Measurements from ENCODE around the gene DYSF. TPM values are rescaled to one million over a fixed set of nuclear protein-coding genes. Genes with fewer than 3 reads are reported as not detected.

Gene DYSF
- polyA plus RNA-seq, 1 of the 3 experiments (the other 2 are of a cell fraction), result 0.10 TPM

- no peaks in the 10 kb centered on the region for H3K9me3 ChIP-seq
- ChIA-PET POLR2A (no interaction called here), CTCF (interaction anchor here (1.3 to 2.4 kb wide), 2 partner anchors 12 to 326 kb away, joined by 4 to 8 read pairs; no protein-coding TSS in a partner anchor)
- H3K4me2 ChIP-seq, result no peak overlapping the region
- no peaks in the 10 kb centered on the region for H3K36me3 ChIP-seq (replicated peaks in 1 of 2; ENCODE audit: control insufficient read depth in 1 of 2, insufficient read depth in 2 of 2, low read length in 1 of 2)
- H3K79me2 ChIP-seq (ENCODE audit: insufficient read depth), result no peaks in the 10 kb centered on the region
- 31% methylated on average over 4 of the region's 4 CpGs for WGBS (ENCODE audit: low lambda C conversion rate)
- H3K4me3 ChIP-seq (ENCODE audit: low read depth in 2 of 2, low read length in 1 of 2), result no peak overlapping the region
- no peaks in the 10 kb centered on the region; the same call in 1 of the 2 replicates for H3K27me3 ChIP-seq (ENCODE audit: insufficient read depth)
- TF ChIP-seq TCF12 (IDR thresholded peaks at IDR 0.05) (peak; percentile 7; the same call in 1 of the 2 replicates), TAF1 (IDR thresholded peaks at IDR 0.05; ENCODE audit: borderline replicate concordance, low read depth, low read length) (no peak)
- no peaks in the 10 kb centered on the region for H3F3A ChIP-seq (replicated peaks; ENCODE audit: insufficient read depth)
- no peaks in the 10 kb centered on the region for H4K20me1 ChIP-seq (ENCODE audit: insufficient read depth)
- no peak for DNase-seq
- no peaks in the 10 kb centered on the region for H3K9me2 ChIP-seq
- peaks cover 0 to 4% of the 10 kb centered on the region in 2 experiments; a peak in 1 of 4 replicates for H3K4me1 ChIP-seq (ENCODE audit: control insufficient read depth in 1 of 2, insufficient read depth in 2 of 2, low read depth in 1 of 2, low read length in 1 of 2)
- no peak overlapping the region for H2AFZ ChIP-seq (ENCODE audit: low read depth)
- H3K9ac ChIP-seq, result no peak overlapping the region
- H3K27ac ChIP-seq (ENCODE audit: low read depth in 2 of 2, low read length in 1 of 2), result no peak overlapping the region
Measured at GRCh38 chr2:71597756-71598155, 144.4 kb downstream of the DYSF start.

- H3K79me2 ChIP-seq (ENCODE audit: insufficient read depth), result no peaks in the 10 kb centered on the region
- no peaks in the 10 kb centered on the region for H4K20me1 ChIP-seq (ENCODE audit: insufficient read depth)
- no peaks in the 10 kb centered on the region for H3K9me2 ChIP-seq
- DNase-seq, result no peak
- H3K4me3 ChIP-seq (ENCODE audit: low read depth in 2 of 2, low read length in 1 of 2), result no peak overlapping the region
- H3K9ac ChIP-seq, result no peak overlapping the region
- no peaks in the 10 kb centered on the region; the same call in 1 of the 2 replicates for H3K27me3 ChIP-seq (ENCODE audit: insufficient read depth)
- no peak for TF ChIP-seq FOXM1 (IDR thresholded peaks at IDR 0.05; ENCODE audit: low read depth)
- no peak for TF ChIP-seq MEF2A (IDR thresholded peaks at IDR 0.05; ENCODE audit: borderline replicate concordance, low read depth)
- TF ChIP-seq SIN3A (IDR thresholded peaks at IDR 0.05; ENCODE audit: borderline replicate concordance, low read depth, low read length), result no peak
- TF ChIP-seq NRF1 (IDR thresholded peaks at IDR 0.05; ENCODE audit: low read depth, low read length), result no peak
- no peak for TF ChIP-seq PBX3 (IDR thresholded peaks at IDR 0.05)
- WGBS (ENCODE audit: low lambda C conversion rate), result 51% methylated on average over 14 of the region's 14 CpGs
- no peak overlapping the region for H3K27ac ChIP-seq (ENCODE audit: low read depth in 2 of 2, low read length in 1 of 2)
- ChIA-PET POLR2A (no interaction called here), CTCF (interaction anchor here (1.3 to 2.4 kb wide), 2 partner anchors 11 to 325 kb away, joined by 4 to 8 read pairs; no protein-coding TSS in a partner anchor)
- no peaks in the 10 kb centered on the region for H3F3A ChIP-seq (replicated peaks; ENCODE audit: insufficient read depth)
- peaks cover 0 to 4% of the 10 kb centered on the region in 2 experiments; a peak in 1 of 4 replicates for H3K4me1 ChIP-seq (ENCODE audit: control insufficient read depth in 1 of 2, insufficient read depth in 2 of 2, low read depth in 1 of 2, low read length in 1 of 2)
- H3K4me2 ChIP-seq, result no peak overlapping the region
- H3K36me3 ChIP-seq (replicated peaks in 1 of 2; ENCODE audit: control insufficient read depth in 1 of 2, insufficient read depth in 2 of 2, low read length in 1 of 2), result no peaks in the 10 kb centered on the region
- no peaks in the 10 kb centered on the region for H3K9me3 ChIP-seq
- no peak overlapping the region for H2AFZ ChIP-seq (ENCODE audit: low read depth)
Measured at GRCh38 chr2:71598526-71598925, 145.2 kb downstream of the DYSF start.

GRCh38 chr2:71599038-71599437, 145.7 kb downstream of the DYSF start:
- Histone ChIP-seq H2AFZ (ENCODE audit: low read depth) (no peak overlapping the region), H3K27me3 (ENCODE audit: insufficient read depth) (no peaks in the 10 kb centered on the region; the same call in 1 of the 2 replicates), H3K9ac (no peak overlapping the region), H3F3A (replicated peaks; ENCODE audit: insufficient read depth) (no peaks in the 10 kb centered on the region), H3K27ac (ENCODE audit: low read depth in 2 of 2, low read length in 1 of 2) (no peak overlapping the region), H3K4me3 (ENCODE audit: low read depth in 2 of 2, low read length in 1 of 2) (no peak overlapping the region), H3K4me2 (no peak overlapping the region), H3K9me3 (no peaks in the 10 kb centered on the region), H3K79me2 (ENCODE audit: insufficient read depth) (no peaks in the 10 kb centered on the region), H3K9me2 (no peaks in the 10 kb centered on the region), H4K20me1 (ENCODE audit: insufficient read depth) (no peaks in the 10 kb centered on the region), H3K36me3 (replicated peaks in 1 of 2; ENCODE audit: control insufficient read depth in 1 of 2, insufficient read depth in 2 of 2, low read length in 1 of 2) (no peaks in the 10 kb centered on the region), H3K4me1 (ENCODE audit: control insufficient read depth in 1 of 2, insufficient read depth in 2 of 2, low read depth in 1 of 2, low read length in 1 of 2) (peaks cover 0 to 4% of the 10 kb centered on the region in 2 experiments; a peak in 1 of 4 replicates)
- WGBS (ENCODE audit: low lambda C conversion rate), result 41% methylated on average over 8 of the region's 8 CpGs
- ChIA-PET POLR2A (no interaction called here), CTCF (interaction anchor here (1.3 to 2.4 kb wide), 2 partner anchors 10 to 325 kb away, joined by 4 to 8 read pairs; no protein-coding TSS in a partner anchor)
- DNase-seq, result no peak
- TF ChIP-seq FOSL2 (IDR thresholded peaks at IDR 0.05; ENCODE audit: borderline replicate concordance, low read depth), result no peak
- TF ChIP-seq TEAD4 (IDR thresholded peaks at IDR 0.05; ENCODE audit: borderline replicate concordance, insufficient read depth), result no peak
- no peak for TF ChIP-seq EP300 (IDR thresholded peaks at IDR 0.05; ENCODE audit: borderline replicate concordance in 1 of 2, low read depth in 1 of 2, low read length in 1 of 2)
- no peak for TF ChIP-seq RAD21 (IDR thresholded peaks at IDR 0.05; ENCODE audit: low read length)
- TF ChIP-seq GATA2 (CRISPR knock-in tag; IDR thresholded peaks at IDR 0.05), result no peak
